Epithelial cell of prostate (primary cell): ENCODE data around the gene GALR3.

Experiments used
- DNase-seq: peaks from one replicate; pipeline ENCODE4 v3.0.0-alpha.2; 2011; ENCODE audit warnings: low read depth, low spot score
- H3K27ac ChIP-seq: fragments of 450-650 bp; 2 replicates; pipeline ENCODE4 v1.5.1; 2017; ENCODE audit warnings: mild to moderate bottlenecking

The GALR3 gene

DNA sequence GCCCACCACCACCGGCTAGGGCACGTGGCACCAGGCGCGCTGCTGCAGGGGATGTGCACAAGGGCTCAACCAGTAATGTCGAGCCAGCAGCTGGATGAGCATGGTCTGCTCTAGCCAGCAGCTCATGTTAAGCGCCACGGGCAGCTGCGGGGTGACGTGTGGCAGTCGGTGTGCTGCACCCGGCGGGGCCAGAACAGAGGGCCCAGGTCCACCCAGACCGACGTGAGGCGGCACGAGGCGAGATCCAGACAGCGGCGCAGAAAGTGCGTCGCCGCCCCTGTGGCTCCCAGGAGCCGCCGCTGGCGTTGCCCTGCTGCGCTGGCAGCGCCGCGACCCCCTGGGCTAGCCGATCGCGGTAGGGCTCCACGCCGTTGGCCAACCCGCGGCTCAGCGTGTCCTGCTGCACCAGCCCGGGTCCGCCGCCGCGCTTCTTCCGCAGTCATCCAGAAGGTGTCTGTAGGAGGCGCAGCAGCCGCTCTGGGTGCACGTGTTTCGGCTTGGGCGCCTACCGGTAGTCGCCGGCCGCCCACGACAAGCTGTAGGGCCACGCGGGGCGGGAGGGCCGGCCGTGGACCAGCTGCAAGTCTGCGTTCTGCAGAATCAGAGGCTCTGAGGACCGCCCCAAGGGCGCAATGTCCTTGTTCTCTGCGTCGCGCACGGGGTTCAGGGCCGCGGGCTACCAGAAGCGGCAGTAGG is 4.6 kb upstream of the GALR3 start:
- DNase-seq = no peak
- H3K27ac ChIP-seq = no peak overlapping the region

DNA sequence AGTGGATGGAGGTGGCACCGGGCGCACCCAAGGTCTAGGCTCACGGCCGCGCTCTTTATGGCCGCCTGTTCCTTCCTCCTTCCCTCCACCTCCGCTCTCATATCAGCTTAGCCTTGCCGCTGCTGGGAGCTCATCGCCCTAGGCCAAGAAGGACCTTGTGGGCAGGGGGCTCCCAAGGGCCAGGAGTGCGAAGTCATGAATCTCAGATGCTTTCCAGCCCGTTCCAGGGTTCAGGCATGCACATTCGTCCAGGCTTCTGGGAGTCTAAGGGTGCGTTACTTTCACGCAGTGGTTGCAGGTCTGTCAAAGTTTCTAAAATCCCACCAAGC is 4.1 kb upstream of the GALR3 start:
- DNase-seq = no peak
- no peak overlapping the region for H3K27ac ChIP-seq

DNA sequence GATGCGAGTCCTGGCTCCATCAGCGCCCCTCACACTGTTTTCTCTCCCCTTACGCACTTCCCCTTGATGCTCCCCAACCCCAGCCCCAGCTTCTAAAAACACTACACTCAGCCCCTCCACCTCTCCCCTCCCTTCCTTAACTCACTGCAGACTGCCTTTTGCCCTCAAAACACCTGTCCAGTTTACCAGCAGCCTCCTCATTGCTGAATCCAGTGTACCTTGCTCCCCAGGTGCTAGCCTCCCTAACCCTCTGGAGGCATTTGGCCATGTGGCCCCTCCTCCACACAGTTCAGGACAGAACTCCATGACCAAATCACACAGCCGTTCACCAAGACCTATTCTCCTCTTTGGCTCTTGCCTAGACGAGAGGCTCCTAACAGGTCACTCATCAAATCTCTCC is 2.8 kb upstream of the GALR3 start:
- H3K27ac ChIP-seq = no peak overlapping the region
- DNase-seq = no peak

DNA sequence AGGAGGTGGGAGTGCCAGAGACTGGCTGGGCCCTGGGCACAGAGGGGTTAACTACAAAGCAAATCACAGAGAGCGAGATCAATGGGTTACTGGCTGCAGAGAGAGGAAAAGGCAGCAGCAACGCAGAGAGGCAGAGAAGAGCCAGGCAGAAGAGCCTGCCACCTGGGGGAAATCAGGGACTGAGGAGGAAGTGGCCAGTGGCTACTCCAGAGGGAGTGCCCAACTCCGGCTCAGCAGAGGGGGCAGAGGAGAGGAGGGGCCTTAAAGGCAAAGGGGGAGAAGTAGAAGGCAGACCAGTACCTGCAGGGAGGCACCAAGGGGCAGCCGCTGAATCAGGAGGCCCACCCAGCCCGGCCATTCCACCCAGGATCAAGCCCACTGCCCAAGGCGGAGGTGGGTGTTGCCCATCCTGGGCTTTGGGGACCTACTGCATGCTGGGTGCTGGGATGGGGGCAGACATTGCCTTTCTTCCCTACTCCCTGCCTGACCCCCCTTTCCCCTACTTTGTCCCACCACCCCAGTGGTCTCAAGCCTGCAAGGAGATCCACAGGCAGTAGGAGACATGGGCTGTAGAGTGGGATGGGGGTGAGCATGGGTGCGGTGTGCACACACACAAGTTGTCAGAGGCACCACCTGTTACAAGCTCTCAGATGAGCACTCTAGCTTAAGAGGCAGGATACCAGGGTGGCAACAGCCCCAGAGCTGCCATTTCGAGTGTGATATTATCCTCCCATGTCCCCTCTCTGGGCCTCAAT is 926 bp upstream of the GALR3 start:
- no peak for DNase-seq
- H3K27ac ChIP-seq = no peak overlapping the region

DNA sequence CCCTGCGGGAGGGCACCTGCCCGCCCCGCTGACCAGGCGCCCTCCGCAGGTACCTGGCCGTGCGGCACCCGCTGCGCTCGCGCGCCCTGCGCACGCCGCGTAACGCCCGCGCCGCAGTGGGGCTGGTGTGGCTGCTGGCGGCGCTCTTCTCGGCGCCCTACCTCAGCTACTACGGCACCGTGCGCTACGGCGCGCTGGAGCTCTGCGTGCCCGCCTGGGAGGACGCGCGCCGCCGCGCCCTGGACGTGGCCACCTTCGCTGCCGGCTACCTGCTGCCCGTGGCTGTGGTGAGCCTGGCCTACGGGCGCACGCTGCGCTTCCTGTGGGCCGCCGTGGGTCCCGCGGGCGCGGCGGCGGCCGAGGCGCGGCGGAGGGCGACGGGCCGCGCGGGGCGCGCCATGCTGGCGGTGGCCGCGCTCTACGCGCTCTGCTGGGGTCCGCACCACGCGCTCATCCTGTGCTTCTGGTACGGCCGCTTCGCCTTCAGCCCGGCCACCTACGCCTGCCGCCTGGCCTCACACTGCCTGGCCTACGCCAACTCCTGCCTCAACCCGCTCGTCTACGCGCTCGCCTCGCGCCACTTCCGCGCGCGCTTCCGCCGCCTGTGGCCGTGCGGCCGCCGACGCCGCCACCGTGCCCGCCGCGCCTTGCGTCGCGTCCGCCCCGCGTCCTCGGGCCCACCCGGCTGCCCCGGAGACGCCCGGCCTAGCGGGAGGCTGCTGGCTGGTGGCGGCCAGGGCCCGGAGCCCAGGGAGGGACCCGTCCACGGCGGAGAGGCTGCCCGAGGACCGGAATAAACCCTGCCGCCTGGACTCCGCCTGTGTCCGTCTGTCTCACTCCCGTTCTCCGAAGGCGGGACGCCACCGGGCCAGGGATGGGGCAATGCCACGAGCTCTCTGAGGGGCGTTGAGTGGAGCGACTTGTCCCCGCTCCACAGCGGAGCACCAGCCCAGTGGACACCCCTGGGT is 1.8 kb downstream of the GALR3 start:
- no peak overlapping the region for H3K27ac ChIP-seq
- no peak for DNase-seq

DNA sequence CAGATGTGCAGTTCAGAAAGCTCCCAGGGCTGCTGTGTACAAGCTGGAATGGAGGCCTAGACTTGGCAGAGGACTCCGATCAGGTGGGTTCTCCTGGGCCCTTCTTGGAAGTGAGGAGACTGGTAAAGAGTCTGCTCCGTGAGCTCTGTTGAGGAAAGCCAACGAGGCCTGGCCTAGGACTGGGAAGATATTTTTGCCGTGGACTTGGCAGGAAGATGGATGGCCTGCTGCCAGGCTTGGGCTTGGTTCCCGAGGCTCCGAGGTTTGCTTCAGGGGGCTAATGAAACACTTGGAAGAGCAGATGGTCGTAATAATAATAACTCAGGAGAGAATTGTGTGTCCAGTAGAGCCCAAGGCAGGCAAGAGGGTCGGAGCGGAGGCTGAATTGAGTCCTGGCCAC is 3.9 kb downstream of the GALR3 start:
- no peak for DNase-seq
- H3K27ac ChIP-seq = no peak overlapping the region

DNA sequence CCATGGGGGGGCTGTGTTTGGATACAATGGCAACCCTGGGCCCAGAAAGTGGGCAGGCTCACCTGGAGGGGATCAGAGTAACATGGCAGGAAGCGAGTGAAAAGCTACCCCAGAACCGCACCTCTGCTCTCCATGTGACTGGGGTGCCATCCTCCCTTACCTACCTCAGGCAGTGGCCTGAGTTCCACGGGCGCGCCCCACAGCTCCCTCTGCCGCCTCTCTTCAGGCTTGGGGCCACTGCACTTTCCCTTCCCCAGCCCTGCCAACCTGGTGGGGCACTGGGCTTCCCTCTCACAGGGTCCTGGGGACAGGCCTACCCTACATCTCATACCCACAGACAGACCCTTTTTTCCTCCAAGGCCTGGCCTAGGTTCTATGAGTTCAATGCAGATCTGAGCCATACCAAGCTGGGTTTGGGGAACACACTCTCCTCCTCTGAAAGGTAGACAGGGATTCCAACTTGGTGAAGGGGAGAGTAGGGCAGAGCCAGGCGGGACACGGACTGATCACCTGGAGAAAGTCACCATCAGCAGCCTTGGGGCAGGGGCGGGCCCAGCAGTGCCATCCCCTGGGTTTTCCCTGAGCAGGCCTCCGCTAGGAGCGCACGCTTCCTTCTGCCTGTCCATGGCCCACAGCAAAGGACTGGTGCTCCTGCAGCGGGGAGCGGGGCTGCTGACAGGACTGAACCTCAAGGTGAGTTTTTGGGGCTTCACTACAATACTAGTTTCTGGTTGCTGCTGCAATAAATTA is 7.1 kb downstream of the GALR3 start:
- H3K27ac ChIP-seq = no peak overlapping the region
- no peak for DNase-seq

DNA sequence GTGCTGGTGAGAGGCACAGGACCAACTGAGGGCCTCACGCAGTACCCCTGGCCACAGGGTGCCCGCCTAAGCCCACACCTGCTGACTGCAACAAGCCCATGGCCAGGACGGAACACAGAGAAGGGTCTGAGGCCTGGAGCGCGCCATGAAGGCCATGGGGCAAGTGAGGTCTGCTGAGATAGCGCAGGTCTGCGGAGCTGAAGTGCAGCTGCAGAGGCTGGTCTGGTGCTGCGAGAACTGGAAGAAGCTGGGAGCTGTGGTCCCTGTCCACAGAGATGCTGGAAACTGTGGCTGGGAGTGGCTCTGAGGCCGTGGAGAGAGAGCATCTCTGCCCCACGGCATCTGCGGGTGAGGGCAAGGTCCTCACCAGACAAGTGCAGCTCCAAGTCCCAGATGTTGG is 8.3 kb downstream of the GALR3 start:
- DNase-seq = no peak

DNA sequence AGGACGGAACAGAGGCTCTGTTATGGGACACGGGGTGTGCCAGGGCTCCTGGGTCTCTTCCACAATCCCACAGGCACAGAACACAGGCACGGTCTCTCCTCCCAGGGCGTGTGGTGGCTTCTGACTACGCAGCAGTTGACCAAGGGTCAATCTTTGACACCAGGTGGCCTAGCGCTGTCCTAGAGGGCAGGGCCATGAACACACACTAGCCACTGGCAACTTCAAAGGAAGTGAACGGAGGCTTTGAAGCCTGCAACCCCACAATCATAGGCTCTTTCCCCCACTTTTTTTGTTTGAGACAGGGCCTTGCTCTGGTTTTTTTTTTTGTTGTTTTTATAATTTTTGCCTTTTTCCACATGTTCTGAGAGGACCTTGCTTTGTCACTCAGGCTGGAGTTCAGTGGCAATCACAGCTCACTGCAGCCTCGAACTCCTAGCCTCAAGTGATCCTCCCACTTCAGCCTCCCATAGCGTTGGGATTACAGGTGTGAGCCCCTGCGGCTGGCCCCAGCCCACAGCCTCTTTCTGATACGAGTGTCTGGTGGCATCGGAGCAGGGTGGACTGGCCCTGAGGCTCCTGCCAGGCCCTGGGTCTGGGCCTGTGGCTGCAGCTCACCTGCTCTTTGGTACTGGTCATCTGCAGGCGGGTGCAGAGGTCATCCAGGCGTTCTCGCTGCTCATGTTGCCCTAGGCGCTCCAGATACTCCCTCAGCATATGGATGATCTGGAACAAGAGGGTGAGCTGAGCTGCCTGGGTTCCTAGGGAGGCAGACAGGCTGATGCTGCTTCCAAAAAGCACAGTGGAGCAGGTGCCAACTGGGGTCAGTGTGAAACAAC is 9.1 kb downstream of the GALR3 start:
- no peak for DNase-seq
- H3K27ac ChIP-seq = no peak overlapping the region

More for the DNA sequence above, 8.3 kb downstream of the GALR3 start:
- no peak overlapping the region for H3K27ac ChIP-seq

DNA sequence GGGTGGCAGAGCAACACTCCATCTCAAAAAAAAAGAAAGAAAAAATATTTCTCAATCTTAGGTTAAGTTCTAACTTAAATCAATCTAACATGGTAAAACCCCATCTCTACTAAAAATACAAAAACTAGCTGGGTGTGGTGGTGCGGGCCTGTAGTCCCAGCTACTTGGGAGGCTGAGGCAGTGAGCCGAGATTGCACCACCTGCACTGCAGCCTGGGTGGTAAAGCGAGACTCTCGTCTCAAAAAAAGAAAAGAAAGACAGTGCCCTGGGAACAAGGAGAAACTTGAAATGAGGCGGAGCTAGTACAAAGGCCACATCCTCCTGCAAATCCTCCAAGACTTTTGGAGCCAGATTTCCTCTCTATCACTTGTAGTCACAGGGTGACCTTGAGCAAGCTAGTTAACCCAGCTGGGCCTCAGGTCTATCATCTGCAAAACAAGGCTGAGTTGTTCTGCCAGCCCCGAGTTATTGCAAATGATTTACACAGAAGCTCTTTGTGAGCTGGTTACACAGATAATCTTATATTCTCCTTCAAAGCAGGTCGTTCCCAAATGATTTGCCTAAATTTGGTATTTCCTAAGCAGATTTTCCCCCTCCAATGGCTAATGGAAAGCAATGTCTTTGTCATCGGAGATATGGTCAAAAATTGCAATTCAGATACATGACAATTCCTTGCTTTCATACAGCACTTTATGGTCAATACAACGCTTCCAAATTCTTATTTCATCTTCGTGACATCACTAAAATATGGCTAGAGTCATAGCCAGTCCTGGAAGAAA is 19.0 kb downstream of the GALR3 start:
- H3K27ac ChIP-seq = no peak overlapping the region

DNA sequence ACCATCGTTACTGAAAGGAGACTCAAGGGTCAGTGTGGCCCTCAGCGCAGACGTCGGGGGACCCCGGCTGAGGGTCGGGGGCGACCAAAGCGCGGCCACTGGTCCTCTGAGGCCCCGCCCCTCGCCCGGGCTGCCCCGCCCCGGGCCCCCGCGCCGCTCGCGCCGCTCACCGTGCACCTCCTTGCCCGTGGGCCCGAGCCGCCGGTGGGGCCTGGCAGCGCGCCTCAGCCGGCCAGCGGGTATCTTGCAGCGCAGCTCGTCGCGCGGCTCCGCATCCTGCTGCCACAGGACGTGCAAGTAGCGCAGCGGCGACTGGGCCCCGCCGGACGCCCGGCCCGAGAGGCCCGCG is 20.5 kb downstream of the GALR3 start:
- DNase-seq = no peak
- H3K27ac ChIP-seq = peak overlapping the region; percentile 74

More for the DNA sequence above, 19.0 kb downstream of the GALR3 start:
- DNase-seq = no peak

DNA sequence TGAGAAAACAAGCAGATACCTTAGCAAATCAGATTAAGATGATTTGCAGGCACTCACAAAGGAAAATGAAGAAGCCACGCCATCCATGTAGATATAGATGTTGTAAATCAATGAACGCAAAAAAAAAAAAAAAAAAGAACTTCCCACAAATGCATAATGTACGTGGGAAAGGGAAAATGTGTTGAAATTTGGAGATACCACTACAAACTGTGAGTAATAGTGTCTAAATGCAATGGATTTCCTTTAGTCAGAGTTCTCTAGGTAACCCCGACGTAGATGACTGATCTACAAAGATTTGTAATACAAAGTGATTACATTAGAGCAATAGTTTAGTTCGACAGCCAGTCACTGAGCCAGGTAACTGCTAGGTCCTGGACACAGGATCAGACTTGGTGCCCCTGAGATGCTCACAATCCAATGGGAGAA is 21.7 kb downstream of the GALR3 start:
- DNase-seq = no peak
- peak overlapping the region; percentile 74 for H3K27ac ChIP-seq

DNA sequence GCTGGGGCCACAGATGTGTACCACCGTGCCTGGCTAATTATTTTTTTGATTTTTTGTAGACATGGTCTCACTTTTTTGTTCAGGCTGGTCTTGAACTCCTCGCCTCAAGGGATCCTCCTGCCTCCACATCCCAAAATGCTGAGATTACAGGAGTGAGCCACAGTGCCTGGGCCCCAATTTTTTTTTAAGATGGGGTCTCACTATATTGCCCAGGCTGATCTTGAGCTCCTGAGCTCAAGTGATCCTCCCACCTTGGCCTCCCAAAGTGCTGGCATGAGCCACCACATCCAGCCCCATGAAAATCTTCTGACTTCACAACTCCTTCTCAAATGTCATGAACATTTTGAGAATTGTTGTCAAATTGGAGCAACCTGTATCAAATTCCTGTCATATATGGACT is 23.3 kb downstream of the GALR3 start:
- H3K27ac ChIP-seq = no peak overlapping the region
- no peak for DNase-seq

DNA sequence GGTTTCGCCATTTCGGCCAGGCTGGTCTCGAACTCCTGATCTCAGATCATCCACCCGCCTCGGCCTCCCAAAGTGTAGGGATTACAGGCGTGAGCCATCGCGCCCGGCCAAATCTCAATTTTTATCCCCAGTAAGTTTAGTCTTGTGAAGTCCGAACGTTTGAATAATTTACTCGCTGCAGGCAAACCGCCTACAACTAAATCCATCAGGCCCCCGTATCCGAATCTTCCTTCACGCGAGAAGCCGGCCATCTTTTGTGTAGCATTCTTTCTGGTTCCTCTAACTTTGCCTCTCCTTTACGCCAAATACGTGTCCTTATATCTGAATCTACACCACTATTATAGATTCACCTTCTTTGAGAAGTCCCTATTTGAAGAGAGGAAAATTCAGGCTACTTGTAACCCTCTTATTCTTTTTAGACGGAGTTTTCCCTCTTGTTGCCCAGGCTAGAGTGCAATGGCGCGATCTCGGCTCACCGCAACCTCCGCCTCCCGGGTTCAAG is 25.5 kb downstream of the GALR3 start:
- DNase-seq = no peak
- H3K27ac ChIP-seq = peak overlapping the region; percentile 93

DNA sequence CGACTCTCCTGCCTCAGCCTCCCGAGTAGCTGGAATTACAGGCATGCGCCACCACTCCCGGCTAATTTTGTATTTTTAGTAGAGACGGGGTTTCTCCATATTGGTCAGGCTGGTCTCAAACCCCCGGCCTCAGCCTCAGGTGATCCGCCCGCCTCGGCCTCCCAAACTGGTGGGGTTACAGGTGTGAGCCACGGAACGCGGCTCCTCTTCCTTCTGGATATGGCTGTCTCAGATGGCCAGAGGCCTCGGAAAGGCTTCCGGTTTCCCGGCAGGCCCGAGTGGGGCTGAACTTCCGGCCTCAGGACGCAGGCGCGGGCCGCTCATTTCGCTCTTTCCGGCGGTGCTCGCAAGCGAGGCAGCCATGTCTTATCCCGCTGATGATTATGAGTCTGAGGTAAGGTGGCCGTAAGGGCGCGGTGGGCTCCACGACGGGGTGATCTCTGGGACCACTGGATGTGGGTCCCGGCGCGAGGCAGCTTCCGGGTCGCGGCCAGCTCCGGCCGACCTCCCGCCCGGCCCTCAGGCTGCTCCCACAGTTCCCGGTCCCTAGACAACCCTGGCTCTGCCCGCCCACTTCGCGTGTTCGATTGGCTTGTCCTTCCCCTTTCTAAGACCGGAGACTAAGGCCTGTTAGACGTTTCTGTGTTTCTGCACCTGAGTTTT is 26.0 kb downstream of the GALR3 start, which contains the start of gene EIF3L:
EIF3L (plus strand) TSS at position 331 of the 663 bp plus-strand sequence; CDS start at position 362, 31 bp downstream.
- peak within 1 kb of the TSS; percentile 93 for H3K27ac ChIP-seq
- DNase-seq = peak; percentile 52

DNA sequence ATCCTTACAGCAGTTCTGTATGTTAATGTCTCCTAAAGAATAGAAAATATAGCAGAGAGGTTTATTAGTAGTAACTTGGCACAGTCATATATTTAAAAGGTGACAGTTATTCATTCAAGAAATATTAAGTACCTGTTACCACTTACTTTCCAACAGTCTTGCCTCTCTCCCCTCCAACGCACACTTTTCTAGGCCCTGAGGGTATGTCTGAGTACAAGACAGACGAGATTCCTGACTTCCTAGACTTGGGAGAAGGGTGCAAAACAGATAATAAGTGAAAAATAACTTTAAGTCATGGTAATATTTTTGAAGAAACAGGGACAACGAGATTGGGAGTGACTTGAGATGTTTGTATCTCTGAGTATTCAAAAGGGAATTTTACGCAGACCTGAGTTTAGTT is 27.6 kb downstream of the GALR3 start:
- no peak for DNase-seq
- H3K27ac ChIP-seq = no peak overlapping the region

DNA sequence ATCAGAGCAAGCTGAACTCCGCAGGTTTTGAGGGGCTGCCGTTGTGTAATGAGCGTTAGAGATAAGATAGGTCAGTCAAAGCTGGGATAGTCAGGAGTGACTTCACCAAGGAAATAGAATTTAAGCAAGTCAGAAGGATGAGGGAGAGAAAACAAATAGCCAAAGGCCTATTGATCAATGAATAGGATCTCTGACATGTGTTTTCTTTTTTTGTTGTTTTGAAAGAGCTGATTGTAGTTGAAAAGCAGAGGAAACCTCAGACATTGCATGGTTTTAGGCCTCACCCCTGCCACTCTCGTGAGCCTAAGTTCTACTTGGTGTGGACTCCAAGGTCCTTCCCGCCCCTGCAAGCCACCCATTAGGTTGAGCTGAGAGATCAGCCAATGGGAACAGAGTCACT is 29.2 kb downstream of the GALR3 start:
- DNase-seq = no peak
- H3K27ac ChIP-seq = no peak overlapping the region

DNA sequence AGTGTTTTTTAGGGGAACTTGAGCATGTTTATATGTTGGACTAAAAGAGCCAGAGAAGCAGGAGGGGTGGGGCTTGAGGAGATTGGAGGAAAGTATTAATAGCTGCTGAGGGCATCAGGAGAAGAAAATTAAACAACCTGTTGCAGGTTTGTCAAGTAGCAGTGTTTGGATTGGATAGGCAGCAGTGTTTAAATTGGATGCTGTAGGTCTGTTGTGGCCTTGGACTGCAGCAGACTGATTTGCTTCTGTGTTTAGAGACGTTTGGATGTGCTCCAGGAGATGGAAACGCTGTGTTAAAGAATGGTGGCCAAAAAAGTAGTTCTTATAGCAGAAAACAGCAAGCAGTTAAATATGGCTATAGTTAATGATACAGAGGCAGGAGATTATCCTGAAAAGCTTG is 31.8 kb downstream of the GALR3 start:
- peak overlapping the region; percentile 17 for H3K27ac ChIP-seq
- no peak for DNase-seq
